GM12864 (cell line): Measurements from ENCODE around the gene KRT4.
"Not testable (repeated sequence)": the region's sequence is repeated elsewhere in the genome, so short reads cannot be mapped to it uniquely, and the experiment has no call there.

ENCODE experiments used
- DNase-seq: peaks from one replicate; pipeline ENCODE4 v3.0.0-alpha.2; 2011; ENCODE audit warnings: low read depth
- H3K4me3 ChIP-seq: 2 replicates; pipeline ENCODE4 v1.5.1; 2011; ENCODE audit warnings: mild to moderate bottlenecking, low read depth, low read length, control low read depth
- TF ChIP-seq, protein P1 (sequence below): IDR thresholded peaks from 2 replicates; pipeline ENCODE4 v1.5.1; 2011; ENCODE audit warnings: low read depth, mild to moderate bottlenecking, moderate library complexity, low read length, control low read depth, inconsistent platforms; ENCODE audit errors: missing control alignments

Gene KRT4

DNA sequence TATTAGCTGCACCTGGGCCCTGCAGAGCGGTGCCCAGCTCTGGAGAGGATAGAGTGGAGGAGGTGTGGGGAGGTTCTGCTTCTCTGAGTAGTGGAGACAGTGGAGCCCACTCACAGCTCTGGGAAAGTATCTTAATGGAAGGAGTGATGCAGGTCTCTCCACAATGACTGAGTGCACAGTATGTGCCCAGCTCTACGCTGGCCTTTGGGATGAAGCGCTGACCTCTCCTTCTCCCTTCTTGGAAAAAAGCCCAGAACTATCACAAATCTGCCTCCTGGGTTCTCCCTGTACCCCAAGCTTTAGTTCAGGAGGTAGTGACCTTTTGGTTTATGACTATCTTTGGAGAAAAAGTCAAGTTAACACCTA is 17.5 kb downstream of the KRT4 start:
- TF ChIP-seq, protein P1, sequence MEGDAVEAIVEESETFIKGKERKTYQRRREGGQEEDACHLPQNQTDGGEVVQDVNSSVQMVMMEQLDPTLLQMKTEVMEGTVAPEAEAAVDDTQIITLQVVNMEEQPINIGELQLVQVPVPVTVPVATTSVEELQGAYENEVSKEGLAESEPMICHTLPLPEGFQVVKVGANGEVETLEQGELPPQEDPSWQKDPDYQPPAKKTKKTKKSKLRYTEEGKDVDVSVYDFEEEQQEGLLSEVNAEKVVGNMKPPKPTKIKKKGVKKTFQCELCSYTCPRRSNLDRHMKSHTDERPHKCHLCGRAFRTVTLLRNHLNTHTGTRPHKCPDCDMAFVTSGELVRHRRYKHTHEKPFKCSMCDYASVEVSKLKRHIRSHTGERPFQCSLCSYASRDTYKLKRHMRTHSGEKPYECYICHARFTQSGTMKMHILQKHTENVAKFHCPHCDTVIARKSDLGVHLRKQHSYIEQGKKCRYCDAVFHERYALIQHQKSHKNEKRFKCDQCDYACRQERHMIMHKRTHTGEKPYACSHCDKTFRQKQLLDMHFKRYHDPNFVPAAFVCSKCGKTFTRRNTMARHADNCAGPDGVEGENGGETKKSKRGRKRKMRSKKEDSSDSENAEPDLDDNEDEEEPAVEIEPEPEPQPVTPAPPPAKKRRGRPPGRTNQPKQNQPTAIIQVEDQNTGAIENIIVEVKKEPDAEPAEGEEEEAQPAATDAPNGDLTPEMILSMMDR = no peak
- DNase-seq = no peak
- no peak overlapping the region for H3K4me3 ChIP-seq

DNA sequence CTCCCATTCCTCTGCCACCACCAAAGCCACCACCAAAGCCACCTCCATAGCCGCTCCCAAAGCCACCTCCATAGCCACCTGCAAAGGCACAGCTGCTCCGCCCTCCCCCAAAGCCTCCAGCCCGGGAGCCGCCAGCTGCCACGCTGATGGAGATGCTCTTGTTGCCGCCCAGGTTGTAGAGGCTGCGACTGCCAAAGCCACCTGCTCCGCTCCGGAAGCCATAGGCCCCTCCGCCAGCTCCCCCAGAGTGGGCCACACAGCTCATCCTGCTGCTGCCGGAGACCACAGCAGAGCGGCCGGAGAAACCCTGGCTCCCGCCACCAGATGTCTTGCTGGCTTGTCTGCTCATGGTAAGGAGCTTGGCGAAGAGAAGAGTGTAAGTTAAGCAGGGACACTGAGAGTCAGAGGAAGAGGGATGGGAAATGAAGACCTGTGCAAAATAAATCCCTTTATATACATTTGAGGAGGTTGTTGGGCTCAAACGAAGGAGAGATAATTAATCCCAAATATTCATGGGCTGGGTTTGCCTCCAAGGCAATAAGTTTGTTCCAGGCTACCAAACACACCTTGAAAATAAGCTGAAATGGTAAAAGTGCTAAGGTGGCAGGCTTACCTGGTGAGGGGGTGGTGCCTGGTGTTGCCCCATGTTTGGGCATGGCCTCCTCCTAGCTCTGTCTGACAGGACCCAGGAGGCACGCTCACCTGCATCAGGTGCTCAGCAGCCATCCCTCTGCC is 18.1 kb downstream of the KRT4 start, which contains the start of gene KRT3:
KRT3 (minus strand) TSS at position 424 of the 735 bp plus-strand sequence; CDS start at position 349, 75 bp downstream.
- no peak for DNase-seq
- TF ChIP-seq, protein P1 = no peak
- H3K4me3 ChIP-seq = no peak within 1 kb of the TSS

DNA sequence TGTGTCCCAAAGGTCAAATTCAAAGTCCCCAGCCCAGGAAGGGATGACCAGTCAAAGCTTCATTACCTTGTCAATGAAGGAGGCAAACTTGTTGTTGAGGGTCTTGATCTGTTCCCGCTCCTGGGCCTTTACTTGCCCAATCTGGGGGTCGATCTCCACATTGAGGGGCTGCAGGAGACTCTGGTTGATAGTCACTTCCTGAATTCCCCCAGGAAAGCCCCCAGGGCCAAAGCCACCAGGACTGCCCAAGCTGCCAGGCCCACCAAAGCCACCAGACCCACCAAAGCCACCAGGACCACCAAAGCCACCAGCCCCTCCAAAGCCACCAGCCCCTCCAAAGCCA is 18.6 kb downstream of the KRT4 start:
- not testable (repeated sequence) for H3K4me3 ChIP-seq, DNase-seq

DNA sequence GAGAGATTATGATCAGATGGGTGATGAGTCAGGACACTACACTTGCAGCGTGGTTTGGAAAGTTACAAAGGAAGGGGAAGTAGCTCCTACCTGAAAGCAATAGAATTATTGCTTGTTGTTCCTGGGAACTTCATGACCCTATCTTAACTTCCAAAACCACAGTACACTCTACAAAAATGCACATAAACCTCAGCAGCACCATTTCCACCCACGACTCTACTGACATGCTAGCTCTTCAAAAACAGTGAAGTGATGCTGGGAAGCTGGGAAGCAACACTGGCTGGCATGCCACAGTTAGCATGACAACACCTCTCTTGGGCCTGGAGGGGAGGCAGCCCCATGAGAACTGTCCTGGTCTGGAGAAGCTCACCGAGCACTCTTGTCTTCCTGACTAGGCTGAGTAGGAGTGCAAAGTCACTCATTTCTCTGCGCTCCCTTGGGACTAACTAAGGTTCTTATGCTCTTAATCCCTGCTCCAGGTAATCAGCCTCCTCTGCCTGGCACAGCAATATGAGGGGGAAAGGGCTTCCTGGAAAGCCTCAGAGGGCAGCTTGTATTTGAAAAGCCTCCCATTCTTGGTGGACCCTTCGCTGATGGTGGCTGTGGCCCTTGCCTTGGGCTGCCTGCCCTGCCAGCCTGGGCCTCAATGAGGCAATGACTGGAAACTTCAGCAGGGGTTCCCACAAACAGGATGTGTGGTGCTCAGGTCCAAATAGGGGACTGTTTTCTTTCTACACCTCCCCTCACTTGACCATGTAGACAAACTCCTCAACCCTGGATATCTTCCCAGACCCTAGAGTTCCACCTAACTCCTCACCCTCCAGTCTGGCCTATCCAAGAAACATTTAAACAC is 19.2 kb downstream of the KRT4 start:
- TF ChIP-seq, protein P1 = no peak
- H3K4me3 ChIP-seq = no peak overlapping the region
- DNase-seq = no peak

DNA sequence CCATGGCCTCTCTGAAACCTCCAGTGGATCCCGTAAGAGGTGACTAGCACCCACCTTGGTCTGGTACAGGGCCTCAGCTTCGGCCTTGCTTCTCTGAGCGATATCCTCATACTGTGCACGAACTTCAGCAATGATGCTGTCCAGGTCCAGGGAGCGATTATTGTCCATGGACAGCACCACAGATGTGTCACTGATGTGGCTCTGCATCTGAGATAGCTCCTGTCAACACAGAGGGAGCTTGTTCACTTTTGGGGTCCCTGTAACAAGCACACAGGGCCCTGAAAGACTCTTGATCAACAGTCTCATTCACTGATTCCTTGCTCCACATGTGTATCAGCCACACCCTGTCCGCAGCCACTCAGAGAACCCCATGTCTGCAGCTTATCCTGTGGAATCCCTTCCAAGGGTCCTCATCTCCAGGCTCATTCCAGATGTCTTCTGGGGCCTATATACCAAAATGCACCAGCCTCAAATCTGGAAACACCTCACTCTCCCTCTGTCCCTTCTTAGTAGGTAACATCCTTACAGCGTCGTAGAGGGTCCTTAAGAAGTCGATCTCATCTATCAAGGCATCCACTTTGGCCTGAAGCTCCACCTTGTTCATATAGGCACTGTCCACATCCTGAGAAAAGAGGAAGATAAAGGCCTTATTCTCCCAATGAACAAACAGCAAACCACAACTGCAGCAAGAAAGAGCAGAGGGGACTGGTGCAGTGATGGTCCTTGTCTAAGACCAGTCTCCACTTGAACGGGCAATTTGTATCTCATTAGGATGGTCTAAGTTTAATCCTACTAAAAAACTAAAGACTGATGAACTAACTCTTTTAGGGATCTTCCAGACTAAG is 21.5 kb downstream of the KRT4 start:
- no peak overlapping the region for H3K4me3 ChIP-seq
- no peak for DNase-seq
- TF ChIP-seq, protein P1 = no peak

DNA sequence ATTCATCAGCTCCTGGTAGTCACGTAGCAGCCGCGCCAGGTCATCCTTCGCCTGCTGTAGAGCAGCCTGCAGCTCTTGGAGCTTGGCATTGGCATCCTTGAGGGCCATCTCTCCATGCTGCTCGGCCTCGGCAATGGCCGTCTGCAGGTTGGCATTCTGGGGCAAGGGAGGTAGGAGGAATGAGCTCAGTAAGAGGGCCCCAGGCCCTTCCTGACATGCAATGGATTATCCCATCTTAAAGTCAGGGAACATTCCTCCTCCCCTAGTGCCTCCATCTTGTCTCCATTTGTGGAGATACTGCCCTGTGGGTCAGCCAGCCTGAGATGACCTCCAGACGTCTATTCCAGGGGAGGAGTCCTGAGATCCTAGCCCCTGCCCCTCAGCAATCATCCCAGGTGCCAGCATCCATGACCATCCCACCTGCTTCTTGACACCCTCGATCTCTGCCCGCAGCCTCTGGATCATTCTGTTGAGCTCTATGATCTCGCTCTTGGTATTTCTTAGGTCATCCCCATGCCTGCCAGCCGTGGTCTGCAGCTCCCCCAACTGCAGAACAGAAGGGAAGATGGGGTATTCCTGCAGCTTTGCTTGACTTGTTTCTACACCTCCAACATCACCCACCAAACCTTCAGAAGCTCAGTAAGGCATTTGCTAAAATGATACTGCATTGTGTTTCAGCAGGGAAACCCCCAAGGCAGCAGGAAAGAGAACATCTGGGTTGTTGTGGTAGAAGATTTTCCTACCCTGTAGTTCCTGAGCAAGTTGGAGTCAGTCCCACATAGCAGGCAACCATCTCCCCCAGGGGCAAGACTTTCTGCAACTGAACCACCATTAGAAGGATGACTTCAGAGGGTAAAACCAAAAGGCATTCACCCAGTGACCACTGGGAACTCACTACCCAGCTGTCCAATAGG is 22.4 kb downstream of the KRT4 start:
- TF ChIP-seq, protein P1 = no peak
- no peak overlapping the region for H3K4me3 ChIP-seq
- DNase-seq = no peak
